ENCODE data around the gene COL6A2.
"Not testable (repeated sequence)": the region's sequence is repeated elsewhere in the genome, so short reads cannot be mapped to it uniquely, and the experiment has no call there.

Gene COL6A2

DNA sequence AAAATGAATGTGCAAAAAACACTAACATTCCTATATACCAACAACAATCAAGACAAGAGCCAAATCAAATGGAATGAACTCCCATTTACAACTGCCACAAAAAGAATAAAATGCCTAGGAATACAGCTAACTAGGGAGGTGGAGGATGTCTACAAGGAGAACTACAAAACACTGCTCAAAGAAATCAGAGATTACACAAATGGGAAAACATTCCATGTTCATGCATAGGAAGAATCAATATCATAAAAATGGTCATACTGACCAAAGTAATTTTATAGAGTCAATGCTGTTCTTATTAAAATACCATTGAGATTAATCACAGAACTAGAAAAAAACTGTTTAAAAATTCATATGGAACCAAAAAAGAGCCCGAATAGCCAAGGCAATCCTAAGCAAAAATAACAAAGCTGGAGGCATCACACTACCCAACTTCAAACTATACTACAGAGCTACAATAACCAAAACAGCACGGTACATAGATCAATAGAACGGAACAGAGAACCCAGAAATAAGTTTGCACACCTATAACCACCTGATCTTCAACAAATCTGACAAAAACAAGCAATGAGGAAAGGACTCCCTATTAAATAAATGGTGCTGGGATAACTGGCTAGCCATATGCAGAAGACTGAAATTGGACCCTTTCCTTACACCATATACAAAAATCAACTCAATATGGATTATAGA is 78.7 kb downstream of the COL6A2 start:
- not testable (repeated sequence) for ATAC-seq, DNase-seq

DNA sequence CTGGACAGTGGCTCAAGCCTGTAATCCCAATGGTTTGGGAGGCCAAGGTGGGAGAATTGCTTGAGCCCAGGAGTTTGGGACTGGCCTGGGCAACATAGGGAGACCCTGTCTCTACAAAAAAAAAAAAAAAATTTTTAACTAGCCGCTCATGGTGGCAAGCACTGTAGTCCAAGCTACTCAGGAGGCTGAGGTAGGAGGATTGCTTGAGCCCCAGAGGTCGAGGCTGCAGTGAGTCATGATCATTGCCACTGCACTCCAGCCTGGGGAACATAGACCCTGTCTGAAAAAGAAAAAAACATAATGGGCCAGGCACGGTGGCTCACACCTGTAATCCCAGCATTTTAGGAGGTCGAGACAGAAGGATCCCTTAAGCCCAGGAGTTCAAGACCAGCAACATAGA is 81.0 kb downstream of the COL6A2 start:
- DNase-seq: no peak
- ATAC-seq: no peak

All from stimulated activated naive CD8-positive, alpha-beta T cell treated with anti-CD3 and anti-CD28 coated beads, Interleukin-15, Interleukin-2, amounts not matched to agents 100 U/mL and 50 U/mL, for 24 hours (primary cell).